Large intestine (tissue), 3 donors: ENCODE measurements around the gene SCGB1A1. TPM values are rescaled to one million over a fixed set of nuclear protein-coding genes. Genes with fewer than 3 reads are reported as not detected.

Source experiments
- DNase-seq, 2 donors: peaks; one replicate each; pipeline versions ENCODE4 v3.0.0 to v3.0.0-alpha.2; 2013
- H3K27ac ChIP-seq: one replicate; pipeline ENCODE4 v1.5.1; 2013; ENCODE audit warnings: low read length
- H3K27me3 ChIP-seq: 2 replicates; pipeline ENCODE4 v1.6.1; 2013; ENCODE audit warnings: low read length; ENCODE audit not compliant: control insufficient read depth, insufficient read depth
- H3K36me3 ChIP-seq: 2 replicates; pipeline ENCODE4 v1.6.1; 2013; ENCODE audit warnings: low read length; ENCODE audit not compliant: control insufficient read depth, insufficient read depth
- H3K4me1 ChIP-seq: one replicate; pipeline ENCODE4 v1.6.1; 2013; ENCODE audit warnings: low read length; ENCODE audit not compliant: control insufficient read depth, insufficient read depth
- H3K4me3 ChIP-seq: one replicate; pipeline ENCODE4 v1.5.1; 2013; ENCODE audit warnings: low read length
- H3K9me3 ChIP-seq: one replicate; pipeline ENCODE4 v1.6.1; 2013; ENCODE audit warnings: mild to moderate bottlenecking, low read depth, low read length, moderate library complexity; ENCODE audit not compliant: control insufficient read depth
- WGBS: methylation state at CpG from one replicate; pipeline ENCODE4 v1.1.5; 2013; ENCODE audit warnings: low lambda C conversion rate; ENCODE audit not compliant: insufficient coverage; 5-methylcytosine and 5-hydroxymethylcytosine counted together
- polyA plus RNA-seq: library from polyadenylated mRNA; unstranded; fragments of 120-200 nt; gene quantifications from one replicate; pipeline ENCODE4 v1.2.1, GENCODE V29; 2013

Gene SCGB1A1
- polyA plus RNA-seq, 1 donor = not detected

DNA sequence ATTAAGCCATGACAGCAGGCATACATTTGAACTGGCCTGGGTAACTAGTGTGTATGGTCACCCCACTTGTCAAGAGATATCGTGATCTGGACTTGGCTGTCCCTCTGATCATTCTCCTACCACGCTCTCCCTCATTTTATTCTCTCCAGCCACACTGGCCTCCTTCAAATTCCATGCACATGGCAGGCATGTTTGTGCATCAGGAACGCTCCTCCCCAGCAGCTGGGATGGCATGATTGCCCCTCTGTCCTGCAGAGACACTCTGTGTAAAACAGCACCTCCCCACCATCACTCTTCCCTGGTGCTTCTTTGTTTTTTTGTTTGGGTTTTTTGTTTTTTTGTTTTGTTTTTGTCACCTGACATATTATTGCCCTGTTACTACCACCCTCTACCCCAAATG, 31.5 kb upstream of the SCGB1A1 start:
- Histone ChIP-seq H3K27ac (no peak overlapping the region), H3K4me1 (peaks cover 5% of the 10 kb centered on the region), H3K4me3 (no peak overlapping the region), H3K9me3 (no peaks in the 10 kb centered on the region), H3K27me3 (no peaks in the 10 kb centered on the region), H3K36me3 (no peaks in the 10 kb centered on the region)
- no peak for DNase-seq
- no CpG with 5 or more reads among the region's 3 CpGs for WGBS

- Histone ChIP-seq H3K4me3 (no peak overlapping the region), H3K4me1 (peaks cover 3% of the 10 kb centered on the region), H3K27ac (no peak overlapping the region), H3K9me3 (no peaks in the 10 kb centered on the region), H3K27me3 (no peaks in the 10 kb centered on the region), H3K36me3 (no peaks in the 10 kb centered on the region)
- no peak for DNase-seq
- WGBS = 74% methylated on average over 5 of the region's 11 CpGs
Measured at GRCh38 chr11:62388999-62389398, 29.8 kb upstream of the SCGB1A1 start.

DNA sequence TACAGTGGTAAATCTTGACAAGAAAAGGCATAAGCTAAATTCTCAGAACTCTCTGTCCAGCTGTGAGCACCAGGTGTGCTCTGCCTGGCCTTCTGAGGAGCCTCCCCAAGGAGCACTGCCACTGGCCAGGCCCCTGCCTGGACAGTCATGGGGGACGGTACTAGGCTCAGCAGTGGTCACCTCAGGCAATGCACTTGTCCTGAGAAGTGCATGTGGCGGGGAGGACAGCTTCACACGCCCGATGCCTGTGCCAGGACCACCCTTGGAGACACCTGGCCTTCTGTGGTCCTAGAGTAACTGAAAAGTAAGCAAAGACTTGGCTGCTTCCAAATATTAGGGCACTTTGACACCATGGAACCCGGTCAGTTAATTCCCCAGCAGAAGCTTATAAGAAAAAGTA, 28.6 kb upstream of the SCGB1A1 start:
- H3K9me3 ChIP-seq = no peaks in the 10 kb centered on the region
- no peaks in the 10 kb centered on the region for H3K27me3 ChIP-seq
- peaks cover 3% of the 10 kb centered on the region for H3K4me1 ChIP-seq
- H3K27ac ChIP-seq = no peak overlapping the region
- no peaks in the 10 kb centered on the region for H3K36me3 ChIP-seq
- no CpG with 5 or more reads among the region's 5 CpGs for WGBS
- H3K4me3 ChIP-seq = no peak overlapping the region
- no peak for DNase-seq

GRCh38 chr11:62390722-62391121, 28.1 kb upstream of the SCGB1A1 start:
- Histone ChIP-seq H3K4me1 (peaks cover 3% of the 10 kb centered on the region), H3K36me3 (no peaks in the 10 kb centered on the region), H3K27me3 (no peaks in the 10 kb centered on the region), H3K9me3 (no peaks in the 10 kb centered on the region), H3K27ac (no peak overlapping the region), H3K4me3 (no peak overlapping the region)
- no peak for DNase-seq
- no CpG with 5 or more reads among the region's 1 CpG for whole genome bisulfite sequencing

GRCh38 chr11:62391642-62392425, 27.0 kb upstream of the SCGB1A1 start:
- 100% methylated on average over 2 of the region's 16 CpGs for WGBS
- no peak for DNase-seq
- no peak overlapping the region for H3K4me3 ChIP-seq

DNA sequence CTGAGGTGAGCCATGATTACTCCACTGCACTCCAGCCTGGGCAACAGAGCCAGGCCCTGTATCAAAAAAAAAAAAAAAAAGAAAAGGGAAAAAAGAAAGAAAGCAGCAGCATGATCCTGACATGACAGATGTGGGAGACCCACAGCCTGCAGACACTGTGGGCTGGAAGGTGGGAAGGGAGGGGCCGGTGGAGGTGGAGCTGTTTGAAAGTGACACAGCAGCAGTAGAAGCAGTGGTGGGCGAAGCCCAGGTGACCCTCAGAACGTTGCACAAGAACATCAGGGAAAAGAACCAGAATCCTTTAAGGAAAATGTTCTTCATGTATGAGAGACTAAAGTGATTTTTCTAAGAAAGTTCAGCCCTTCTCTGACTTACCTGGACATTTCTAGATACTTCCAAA, 26.3 kb upstream of the SCGB1A1 start:
- H3K27me3 ChIP-seq = no peaks in the 10 kb centered on the region
- H3K4me1 ChIP-seq = peaks cover 11% of the 10 kb centered on the region
- H3K4me3 ChIP-seq = no peak overlapping the region
- DNase-seq = no peak
- WGBS = no CpG with 5 or more reads among the region's 3 CpGs
- no peaks in the 10 kb centered on the region for H3K9me3 ChIP-seq
- H3K36me3 ChIP-seq = no peaks in the 10 kb centered on the region
- no peak overlapping the region for H3K27ac ChIP-seq

More at GRCh38 chr11:62391642-62392425, 27.0 kb upstream of the SCGB1A1 start:
- Histone ChIP-seq H3K4me1 (peaks cover 10% of the 10 kb centered on the region), H3K36me3 (no peaks in the 10 kb centered on the region), H3K9me3 (no peaks in the 10 kb centered on the region), H3K27ac (no peak overlapping the region), H3K27me3 (no peaks in the 10 kb centered on the region)

DNA sequence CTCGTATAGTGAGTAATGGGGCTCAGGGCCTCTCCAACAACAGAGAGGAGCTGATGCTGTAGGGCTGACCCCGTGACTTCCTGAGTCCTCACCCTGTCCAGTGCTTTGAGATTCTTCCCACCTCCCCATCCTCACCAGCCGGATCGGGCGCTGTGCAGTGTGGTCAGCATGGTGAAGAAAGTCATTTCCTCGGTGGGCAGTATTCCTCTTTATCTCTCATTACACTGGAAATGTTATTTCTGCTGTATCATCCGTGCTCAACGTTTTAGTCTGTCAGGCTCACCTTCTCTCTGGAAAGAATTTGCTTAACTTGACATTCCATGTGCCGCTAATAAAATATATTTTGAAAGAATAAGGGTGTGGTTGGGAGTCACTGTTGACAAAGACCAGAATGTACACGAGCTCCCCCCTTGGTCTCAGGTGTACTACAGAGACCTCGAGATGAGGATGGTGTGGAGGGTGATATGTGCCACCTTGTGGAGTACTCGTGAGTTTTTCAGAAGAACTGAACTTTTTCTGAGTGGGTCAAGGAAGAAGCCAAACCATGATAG, 25.7 kb upstream of the SCGB1A1 start:
- H3K9me3 ChIP-seq = no peaks in the 10 kb centered on the region
- no peaks in the 10 kb centered on the region for H3K27me3 ChIP-seq
- no peaks in the 10 kb centered on the region for H3K36me3 ChIP-seq
- no CpG with 5 or more reads among the region's 12 CpGs for WGBS
- H3K4me1 ChIP-seq = peaks cover 14% of the 10 kb centered on the region
- no peak overlapping the region for H3K4me3 ChIP-seq
- peak in 1 of 2 donors; percentile 54 for DNase-seq
- H3K27ac ChIP-seq = no peak overlapping the region

DNA sequence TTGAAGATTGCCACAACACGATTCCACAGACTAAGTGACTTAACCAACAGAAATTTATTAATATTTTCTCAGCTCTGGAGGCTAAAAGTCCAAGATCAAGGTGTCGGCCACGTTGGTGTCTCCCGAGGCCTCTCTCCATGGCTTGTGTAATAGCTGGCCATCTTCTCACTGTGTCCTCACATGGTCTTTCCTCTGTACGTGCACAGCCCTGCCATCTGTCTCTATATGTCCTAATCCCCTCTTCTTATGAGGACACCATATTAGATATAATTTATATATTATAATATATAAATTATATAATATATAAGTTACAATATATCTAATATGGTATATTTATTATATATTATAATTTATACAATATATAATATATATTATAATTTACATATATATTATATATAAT, 25.1 kb upstream of the SCGB1A1 start:
- Histone ChIP-seq H3K36me3 (no peaks in the 10 kb centered on the region), H3K4me1 (peaks cover 19% of the 10 kb centered on the region), H3K27ac (no peak overlapping the region), H3K4me3 (no peak overlapping the region), H3K9me3 (no peaks in the 10 kb centered on the region), H3K27me3 (no peaks in the 10 kb centered on the region)
- WGBS = no CpG with 5 or more reads among the region's 5 CpGs
- DNase-seq = no peak

DNA sequence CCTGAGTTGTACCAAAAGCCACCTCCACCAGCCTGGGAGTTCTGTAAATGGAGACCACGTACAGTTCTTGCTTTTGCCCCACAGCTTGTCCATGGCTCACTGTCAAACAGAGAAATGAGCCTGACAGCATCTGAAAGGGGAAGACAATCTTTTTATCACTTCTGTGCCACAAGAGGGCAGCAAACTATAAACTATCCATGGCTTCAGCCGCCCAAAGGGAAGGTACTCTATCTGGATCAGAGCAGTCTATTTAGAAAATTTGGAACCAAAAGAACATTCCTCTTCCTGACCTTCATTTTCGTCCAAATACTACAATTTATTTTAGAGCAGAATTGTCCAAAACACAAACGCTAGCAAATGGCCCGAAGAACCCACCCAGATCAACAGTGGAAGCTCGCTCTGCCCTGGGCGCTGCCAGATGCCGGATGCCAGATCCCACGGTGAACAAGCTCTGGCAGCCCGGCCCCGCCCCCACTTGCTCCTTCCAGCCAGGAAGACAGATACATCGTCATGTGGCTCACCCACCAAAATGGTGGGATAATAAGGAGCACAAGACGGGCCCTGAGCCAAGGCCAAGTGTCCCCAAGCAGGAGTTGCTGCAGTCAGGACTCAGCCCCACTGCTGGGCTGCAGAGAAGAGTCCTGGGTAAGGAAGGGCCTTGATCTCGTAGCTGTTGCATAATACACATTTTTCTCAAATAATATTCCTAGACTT, 23.9 kb upstream of the SCGB1A1 start:
- Histone ChIP-seq H3K4me3 (no peak overlapping the region), H3K27me3 (no peaks in the 10 kb centered on the region), H3K36me3 (no peaks in the 10 kb centered on the region), H3K4me1 (peaks cover 31% of the 10 kb centered on the region), H3K27ac (peak overlapping the region; percentile 22), H3K9me3 (no peaks in the 10 kb centered on the region)
- DNase-seq = peak; percentile 66 to 70
- 37% methylated on average over 4 of the region's 14 CpGs for WGBS

DNA sequence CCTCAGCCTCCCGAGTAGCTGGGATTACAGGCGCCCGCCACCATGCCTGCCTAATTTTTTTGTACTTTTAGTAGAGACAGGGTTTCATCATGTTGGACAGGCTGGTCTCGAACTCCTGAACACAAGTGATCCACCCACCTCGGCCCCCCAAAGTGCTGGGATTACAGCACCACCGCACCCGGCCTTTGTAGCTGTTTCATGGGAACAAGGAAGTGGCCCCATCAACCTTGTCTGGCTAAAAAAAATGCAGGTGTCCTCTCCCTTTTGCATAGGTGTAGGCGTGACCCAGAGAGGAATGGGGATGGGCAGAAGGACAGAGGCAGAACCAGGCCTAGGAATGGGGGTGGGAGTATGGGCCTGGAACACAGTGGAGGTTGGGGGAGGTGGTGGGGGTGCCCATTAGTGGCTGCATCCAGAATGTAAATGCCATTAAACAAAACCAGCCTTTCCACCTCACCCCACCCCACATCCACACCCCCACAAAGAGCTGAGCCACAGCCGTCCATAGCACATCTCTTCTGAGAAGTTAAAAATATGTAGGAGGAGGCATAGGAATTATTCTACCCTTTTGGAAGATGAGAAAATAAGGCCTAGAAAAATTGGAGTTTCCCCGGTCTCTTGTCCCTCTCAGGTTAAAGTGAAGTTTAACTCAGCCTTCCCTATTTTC, 22.8 kb upstream of the SCGB1A1 start:
- whole genome bisulfite sequencing = 100% methylated on average over 1 of the region's 10 CpGs
- DNase-seq = no peak
- no peak overlapping the region for H3K27ac ChIP-seq
- no peak overlapping the region for H3K4me3 ChIP-seq
- no peaks in the 10 kb centered on the region for H3K27me3 ChIP-seq
- H3K36me3 ChIP-seq = no peaks in the 10 kb centered on the region
- H3K9me3 ChIP-seq = no peaks in the 10 kb centered on the region
- H3K4me1 ChIP-seq = peaks cover 34% of the 10 kb centered on the region
